Central memory CD8-positive, alpha-beta T cell (primary cell): ENCODE data around the gene NOG.

ENCODE experiments used
- ATAC-seq: fragments of 150-1000 bp; cut with Tn5 transposase; replicated peaks from 2 replicates; pipeline ENCODE4 v1.10.0; 2022; ENCODE audit warnings: mild to moderate bottlenecking, moderate FRiP score, moderate number of reproducible peaks; ENCODE audit not compliant: poor library complexity, severe bottlenecking; ENCODE audit errors: extremely low read depth
- DNase-seq, 2 donors: peaks; one replicate each; pipeline ENCODE4 v3.0.0; 2021; ENCODE audit warnings: low spot score in 2 of 2
- H3K27ac Mint-ChIP-seq: one replicate; pipeline ENCODE4 v1.8.0; 2022; ENCODE audit warnings: low read depth, mild to moderate bottlenecking, moderate library complexity, mixed read lengths
- H3K27me3 Mint-ChIP-seq: one replicate; pipeline ENCODE4 v1.8.0; 2022; ENCODE audit warnings: mixed read lengths
- H3K36me3 Mint-ChIP-seq: one replicate; pipeline ENCODE4 v1.8.0; 2022; ENCODE audit warnings: mild to moderate bottlenecking, moderate library complexity, mixed read lengths; ENCODE audit not compliant: insufficient read depth
- H3K4me1 Mint-ChIP-seq: one replicate; pipeline ENCODE4 v1.8.0; 2022; ENCODE audit warnings: mixed read lengths
- H3K4me3 Mint-ChIP-seq: one replicate; pipeline ENCODE4 v1.8.0; 2022; ENCODE audit warnings: mild to moderate bottlenecking, moderate library complexity, mixed read lengths
- H3K9me3 Mint-ChIP-seq: one replicate; pipeline ENCODE4 v1.8.0; 2022; ENCODE audit warnings: mixed read lengths

Gene NOG

GRCh38 chr17:56629531-56630075 is 36.1 kb downstream of the NOG start:
- Mint-ChIP-seq H3K9me3 (no peaks in the 10 kb centered on the region), H3K4me1 (no peaks in the 10 kb centered on the region), H3K4me3 (no peak overlapping the region), H3K36me3 (no peaks in the 10 kb centered on the region), H3K27ac (no peak overlapping the region), H3K27me3 (peaks cover 10% of the 10 kb centered on the region)
- ATAC-seq (no peak), DNase-seq (no peak)

- Mint-ChIP-seq H3K27ac (no peak overlapping the region), H3K4me1 (no peaks in the 10 kb centered on the region), H3K36me3 (no peaks in the 10 kb centered on the region), H3K9me3 (no peaks in the 10 kb centered on the region), H3K27me3 (peaks cover 16% of the 10 kb centered on the region), H3K4me3 (no peak overlapping the region)
- DNase-seq (no peak), ATAC-seq (no peak)
These were observed 36.7 kb downstream of the NOG start for GRCh38 chr17:56630202-56630601.

- no peak for DNase-seq
- Mint-ChIP-seq H3K27me3 (peaks cover 34% of the 10 kb centered on the region), H3K36me3 (no peaks in the 10 kb centered on the region), H3K27ac (no peak overlapping the region), H3K4me1 (no peaks in the 10 kb centered on the region), H3K4me3 (no peak overlapping the region), H3K9me3 (no peaks in the 10 kb centered on the region)
- ATAC-seq, result no peak
These were observed 40.2 kb downstream of the NOG start for GRCh38 chr17:56633681-56634080.

DNA sequence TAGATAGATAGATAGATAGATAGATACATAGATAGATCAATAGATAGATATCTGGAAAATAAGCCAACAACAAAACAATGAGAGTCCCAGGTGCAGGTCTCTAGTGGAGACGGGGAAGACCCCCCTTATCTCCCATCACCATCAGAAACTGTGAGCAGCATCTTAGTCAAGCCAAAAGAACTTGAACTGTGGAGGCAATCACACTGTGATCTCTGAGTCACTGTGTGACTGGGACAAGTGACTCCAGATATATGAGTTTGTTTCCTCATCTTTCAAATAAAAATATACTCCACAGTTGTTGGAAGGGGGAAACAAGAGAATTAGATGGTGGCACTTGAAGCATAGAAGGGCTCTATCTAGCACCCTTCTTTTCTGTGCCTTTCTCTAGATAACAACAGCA is 42.1 kb downstream of the NOG start:
- H3K4me1 Mint-ChIP-seq, result no peaks in the 10 kb centered on the region
- H3K27me3 Mint-ChIP-seq, result peaks cover 52% of the 10 kb centered on the region

DNA sequence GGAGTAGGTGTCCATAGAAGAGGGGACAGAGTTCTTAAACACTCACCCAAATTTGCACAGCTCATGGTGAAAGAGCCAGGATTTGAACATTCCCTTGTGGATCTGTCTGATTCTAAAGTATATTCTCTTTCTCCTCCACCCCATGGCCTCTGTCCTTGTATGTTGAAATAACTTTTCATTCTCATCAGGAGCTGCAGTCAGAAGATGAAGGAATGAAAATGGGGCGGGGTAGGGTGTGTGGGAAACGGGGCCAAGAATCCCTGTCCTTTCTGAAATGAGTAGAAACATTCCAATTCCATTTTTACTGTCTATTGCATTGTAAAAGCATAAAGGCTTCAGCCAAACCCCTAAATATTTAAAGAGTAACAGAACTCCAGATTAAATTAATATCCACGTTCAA is 42.8 kb downstream of the NOG start:
- peaks cover 59% of the 10 kb centered on the region for H3K27me3 Mint-ChIP-seq
- H3K4me1 Mint-ChIP-seq, result no peaks in the 10 kb centered on the region
- no peak overlapping the region for H3K4me3 Mint-ChIP-seq
- H3K9me3 Mint-ChIP-seq, result no peaks in the 10 kb centered on the region
- H3K36me3 Mint-ChIP-seq, result no peaks in the 10 kb centered on the region
- ATAC-seq, result no peak
- DNase-seq, result no peak
- no peak overlapping the region for H3K27ac Mint-ChIP-seq

More for the DNA sequence above, 42.1 kb downstream of the NOG start:
- DNase-seq (no peak), ATAC-seq (no peak)
- Mint-ChIP-seq H3K27ac (no peak overlapping the region), H3K36me3 (no peaks in the 10 kb centered on the region), H3K9me3 (no peaks in the 10 kb centered on the region), H3K4me3 (no peak overlapping the region)

DNA sequence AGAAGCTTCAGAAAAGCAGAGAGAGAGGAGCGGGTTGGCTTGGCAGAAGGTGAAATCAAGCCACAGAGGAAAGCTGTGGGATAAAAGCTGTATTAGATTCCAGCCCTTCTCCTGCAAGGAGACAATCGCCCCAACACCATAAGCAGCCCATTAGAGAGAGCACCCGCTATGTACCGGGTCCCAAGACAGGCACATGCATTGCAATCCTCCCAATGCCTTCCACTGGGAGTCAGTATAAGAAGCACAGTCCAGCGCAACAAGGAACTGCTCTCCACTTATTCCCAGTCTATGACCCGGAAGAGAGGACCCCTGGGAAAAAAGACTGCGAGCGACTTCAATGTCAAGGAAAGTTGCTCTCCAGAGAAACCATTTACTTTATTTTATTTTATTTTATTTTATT is 43.8 kb downstream of the NOG start:
- Mint-ChIP-seq H3K36me3 (no peaks in the 10 kb centered on the region), H3K4me1 (no peaks in the 10 kb centered on the region), H3K27ac (no peak overlapping the region), H3K27me3 (peaks cover 68% of the 10 kb centered on the region), H3K4me3 (no peak overlapping the region), H3K9me3 (no peaks in the 10 kb centered on the region)
- DNase-seq (no peak), ATAC-seq (no peak)

DNA sequence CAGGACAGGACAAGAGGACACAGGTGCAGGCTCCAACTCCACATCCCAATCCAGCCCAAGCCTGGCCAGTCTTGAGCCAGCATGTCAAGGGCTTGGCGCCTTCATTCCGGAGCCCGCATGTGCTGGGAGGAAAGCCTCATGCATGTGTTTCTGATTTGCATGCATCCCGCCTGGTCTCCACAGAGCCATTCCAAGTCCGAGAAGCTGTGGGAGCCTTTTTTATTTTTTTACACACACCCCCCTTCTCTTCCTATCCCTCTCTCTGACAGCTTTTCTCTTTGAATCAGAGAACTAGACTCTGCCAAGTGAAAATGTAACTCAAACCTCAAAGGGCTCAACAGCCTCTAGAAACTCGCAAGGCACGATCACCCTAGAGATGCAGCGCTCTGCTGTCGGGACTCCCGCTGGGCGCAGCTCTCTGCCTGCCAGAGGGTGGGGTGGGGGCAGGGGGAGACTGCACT is 45.1 kb downstream of the NOG start:
- Mint-ChIP-seq H3K27me3 (peaks cover 82% of the 10 kb centered on the region), H3K9me3 (no peaks in the 10 kb centered on the region), H3K4me1 (no peaks in the 10 kb centered on the region), H3K36me3 (no peaks in the 10 kb centered on the region), H3K4me3 (no peak overlapping the region), H3K27ac (no peak overlapping the region)
- DNase-seq (no peak), ATAC-seq (no peak)

GRCh38 chr17:56639517-56639916 is 46.0 kb downstream of the NOG start:
- Mint-ChIP-seq H3K4me1 (no peaks in the 10 kb centered on the region), H3K27ac (no peak overlapping the region), H3K4me3 (no peak overlapping the region), H3K27me3 (peaks cover 90% of the 10 kb centered on the region), H3K9me3 (no peaks in the 10 kb centered on the region), H3K36me3 (no peaks in the 10 kb centered on the region)
- ATAC-seq (no peak), DNase-seq (no peak)

DNA sequence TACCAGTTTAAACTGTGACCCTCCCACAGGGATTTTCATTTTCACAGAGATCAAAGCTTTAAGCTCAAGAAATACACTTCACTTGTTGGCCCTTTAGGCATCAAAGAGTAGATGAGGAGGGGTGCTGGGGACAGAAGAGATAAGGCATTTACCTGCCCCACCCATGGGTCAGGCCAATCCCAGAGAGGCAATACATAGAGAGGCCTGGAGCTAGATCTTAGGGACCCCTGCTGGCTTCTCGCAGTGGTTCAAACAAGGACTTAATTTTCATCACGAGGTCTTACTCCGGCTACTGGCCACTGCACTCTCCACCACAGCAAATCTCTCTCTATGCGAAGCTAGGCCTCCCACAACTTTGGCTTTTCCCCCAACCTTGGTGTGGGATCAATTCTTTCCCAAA is 46.6 kb downstream of the NOG start:
- DNase-seq (no peak), ATAC-seq (no peak)
- no peaks in the 10 kb centered on the region for H3K9me3 Mint-ChIP-seq
- H3K4me3 Mint-ChIP-seq, result no peak overlapping the region
- no peak overlapping the region for H3K27ac Mint-ChIP-seq
- peaks cover 92% of the 10 kb centered on the region for H3K27me3 Mint-ChIP-seq
- no peaks in the 10 kb centered on the region for H3K4me1 Mint-ChIP-seq
- H3K36me3 Mint-ChIP-seq, result no peaks in the 10 kb centered on the region

DNA sequence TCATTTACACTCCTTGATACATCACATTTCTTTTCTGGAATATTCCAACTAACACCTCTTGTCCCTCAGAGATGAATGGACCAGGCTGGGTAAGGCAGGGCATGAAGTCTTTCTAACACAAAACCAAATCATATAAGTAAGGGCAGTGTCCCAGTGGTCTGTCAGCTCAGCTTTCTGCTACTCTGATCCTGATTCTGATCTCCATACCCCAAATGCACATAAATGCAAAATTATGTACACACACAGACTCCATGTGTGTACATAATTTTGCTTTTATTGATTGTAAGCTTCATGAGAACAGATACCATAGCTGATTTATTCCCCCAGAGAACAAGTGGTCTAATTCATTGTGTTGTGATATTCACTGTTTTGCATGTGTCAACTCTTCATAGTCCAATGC is 47.9 kb downstream of the NOG start:
- no peak for DNase-seq
- Mint-ChIP-seq H3K9me3 (no peaks in the 10 kb centered on the region), H3K27me3 (peaks cover 92% of the 10 kb centered on the region), H3K4me1 (no peaks in the 10 kb centered on the region), H3K4me3 (no peak overlapping the region), H3K27ac (no peak overlapping the region), H3K36me3 (no peaks in the 10 kb centered on the region)
- ATAC-seq, result no peak

DNA sequence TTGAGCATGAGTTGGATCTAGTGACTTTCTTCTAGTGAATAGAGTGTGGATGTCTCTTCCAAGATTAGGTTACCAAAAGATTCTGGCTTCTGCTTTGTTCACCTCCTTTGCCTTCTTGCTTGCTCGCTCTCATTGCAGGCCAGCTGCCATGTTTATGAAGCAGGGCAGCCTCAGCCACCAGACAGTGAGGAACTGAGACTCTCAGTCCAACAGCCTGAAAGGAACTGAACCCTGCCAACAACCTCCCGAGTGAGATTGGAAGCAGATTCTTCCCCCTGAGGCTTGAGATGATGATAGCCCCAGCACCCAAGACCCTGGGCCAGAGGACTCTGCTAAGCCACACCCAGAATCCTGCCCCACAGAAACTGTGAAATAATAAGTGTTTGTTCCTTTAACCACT is 48.4 kb downstream of the NOG start:
- DNase-seq (no peak), ATAC-seq (peak; percentile 24)
- Mint-ChIP-seq H3K4me3 (no peak overlapping the region), H3K27ac (no peak overlapping the region), H3K27me3 (peaks cover 92% of the 10 kb centered on the region), H3K36me3 (no peaks in the 10 kb centered on the region), H3K4me1 (no peaks in the 10 kb centered on the region), H3K9me3 (no peaks in the 10 kb centered on the region)

GRCh38 chr17:56642424-56642823 is 48.9 kb downstream of the NOG start:
- no peaks in the 10 kb centered on the region for H3K36me3 Mint-ChIP-seq
- DNase-seq (no peak), ATAC-seq (no peak)
- no peaks in the 10 kb centered on the region for H3K9me3 Mint-ChIP-seq
- H3K27ac Mint-ChIP-seq, result no peak overlapping the region
- H3K4me3 Mint-ChIP-seq, result no peak overlapping the region
- H3K27me3 Mint-ChIP-seq, result peaks cover 93% of the 10 kb centered on the region
- no peaks in the 10 kb centered on the region for H3K4me1 Mint-ChIP-seq
